ENCODE measurements around the gene MCCC1.

DNA sequence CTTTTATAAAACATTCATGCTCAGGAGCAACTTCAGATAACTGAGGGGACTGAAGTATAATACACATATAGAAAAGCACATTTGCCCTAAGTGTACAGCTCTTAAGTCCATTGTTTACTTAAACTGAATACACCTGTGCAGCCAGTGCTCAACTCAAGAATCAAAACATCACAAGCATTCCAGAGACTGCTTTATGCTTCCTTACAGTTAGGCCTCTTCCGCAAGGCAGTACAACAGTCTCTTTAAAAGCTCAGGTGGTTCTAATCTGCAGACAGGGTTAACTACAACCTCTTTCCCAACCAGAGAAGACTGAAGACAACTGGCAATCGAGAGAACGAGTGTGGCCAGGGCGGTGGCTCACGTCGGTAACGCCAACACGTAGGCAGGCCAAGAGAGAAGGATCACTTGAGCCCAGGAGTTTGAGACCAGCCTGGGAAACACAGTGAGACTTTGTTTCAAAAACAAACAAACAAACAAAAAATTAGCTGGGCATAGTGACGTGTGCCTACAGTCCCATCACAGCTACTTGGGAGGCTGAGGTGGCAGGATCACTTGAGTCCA lies 16.9 kb downstream of the MCCC1 start:
- TF ChIP-seq POLR2A (IDR thresholded peaks at IDR 0.05), result no peak
- TF ChIP-seq, protein P1, sequence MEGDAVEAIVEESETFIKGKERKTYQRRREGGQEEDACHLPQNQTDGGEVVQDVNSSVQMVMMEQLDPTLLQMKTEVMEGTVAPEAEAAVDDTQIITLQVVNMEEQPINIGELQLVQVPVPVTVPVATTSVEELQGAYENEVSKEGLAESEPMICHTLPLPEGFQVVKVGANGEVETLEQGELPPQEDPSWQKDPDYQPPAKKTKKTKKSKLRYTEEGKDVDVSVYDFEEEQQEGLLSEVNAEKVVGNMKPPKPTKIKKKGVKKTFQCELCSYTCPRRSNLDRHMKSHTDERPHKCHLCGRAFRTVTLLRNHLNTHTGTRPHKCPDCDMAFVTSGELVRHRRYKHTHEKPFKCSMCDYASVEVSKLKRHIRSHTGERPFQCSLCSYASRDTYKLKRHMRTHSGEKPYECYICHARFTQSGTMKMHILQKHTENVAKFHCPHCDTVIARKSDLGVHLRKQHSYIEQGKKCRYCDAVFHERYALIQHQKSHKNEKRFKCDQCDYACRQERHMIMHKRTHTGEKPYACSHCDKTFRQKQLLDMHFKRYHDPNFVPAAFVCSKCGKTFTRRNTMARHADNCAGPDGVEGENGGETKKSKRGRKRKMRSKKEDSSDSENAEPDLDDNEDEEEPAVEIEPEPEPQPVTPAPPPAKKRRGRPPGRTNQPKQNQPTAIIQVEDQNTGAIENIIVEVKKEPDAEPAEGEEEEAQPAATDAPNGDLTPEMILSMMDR (IDR thresholded peaks at IDR 0.05), result no peak

Data from suprapubic skin (tissue), 3 donors.